ENCODE results near the gene TTC17.

DNA sequence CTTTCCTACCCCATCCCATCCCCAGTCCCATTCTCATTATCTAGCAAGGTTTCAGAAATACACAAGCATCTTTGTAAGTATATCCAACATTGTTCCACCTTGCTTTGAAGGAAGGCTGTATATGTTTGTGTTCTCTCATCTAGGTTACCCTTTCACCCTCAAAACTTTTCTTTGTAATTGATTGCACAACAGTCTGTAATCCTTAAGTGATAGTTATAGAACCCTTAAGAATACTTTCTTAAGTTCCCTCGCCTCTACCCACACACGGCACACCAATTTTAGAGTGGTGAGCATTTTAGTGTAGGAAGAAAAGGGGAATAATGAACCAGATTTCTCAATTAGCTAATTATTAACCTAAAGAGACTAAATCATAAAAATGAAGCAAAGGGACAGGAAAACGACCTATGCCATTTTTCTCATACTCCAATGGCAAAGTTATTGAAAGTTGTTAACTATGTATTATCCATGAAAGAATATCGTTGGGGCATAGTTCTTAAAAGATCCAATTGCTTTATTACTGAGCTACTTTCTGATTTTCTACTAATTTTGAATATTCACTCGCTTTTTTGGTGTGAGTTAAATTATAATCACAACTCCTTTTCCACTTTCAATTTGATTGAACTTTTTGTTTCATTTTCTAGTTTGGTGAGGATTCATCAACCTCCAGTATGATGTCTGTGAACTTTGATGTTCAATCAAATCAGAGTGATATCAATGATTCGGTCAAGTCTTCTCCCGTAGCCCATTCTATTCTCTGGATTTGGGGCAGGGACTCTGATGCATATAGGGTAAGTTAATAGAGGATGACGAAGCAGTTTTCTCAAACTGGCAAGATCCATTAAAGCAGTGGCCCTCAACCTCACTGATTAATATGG is 44.9 kb downstream of the TTC17 start:
- TF ChIP-seq, protein P1, sequence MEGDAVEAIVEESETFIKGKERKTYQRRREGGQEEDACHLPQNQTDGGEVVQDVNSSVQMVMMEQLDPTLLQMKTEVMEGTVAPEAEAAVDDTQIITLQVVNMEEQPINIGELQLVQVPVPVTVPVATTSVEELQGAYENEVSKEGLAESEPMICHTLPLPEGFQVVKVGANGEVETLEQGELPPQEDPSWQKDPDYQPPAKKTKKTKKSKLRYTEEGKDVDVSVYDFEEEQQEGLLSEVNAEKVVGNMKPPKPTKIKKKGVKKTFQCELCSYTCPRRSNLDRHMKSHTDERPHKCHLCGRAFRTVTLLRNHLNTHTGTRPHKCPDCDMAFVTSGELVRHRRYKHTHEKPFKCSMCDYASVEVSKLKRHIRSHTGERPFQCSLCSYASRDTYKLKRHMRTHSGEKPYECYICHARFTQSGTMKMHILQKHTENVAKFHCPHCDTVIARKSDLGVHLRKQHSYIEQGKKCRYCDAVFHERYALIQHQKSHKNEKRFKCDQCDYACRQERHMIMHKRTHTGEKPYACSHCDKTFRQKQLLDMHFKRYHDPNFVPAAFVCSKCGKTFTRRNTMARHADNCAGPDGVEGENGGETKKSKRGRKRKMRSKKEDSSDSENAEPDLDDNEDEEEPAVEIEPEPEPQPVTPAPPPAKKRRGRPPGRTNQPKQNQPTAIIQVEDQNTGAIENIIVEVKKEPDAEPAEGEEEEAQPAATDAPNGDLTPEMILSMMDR (IDR thresholded peaks at IDR 0.05): no peak
- no peak for TF ChIP-seq EP300 (IDR thresholded peaks at IDR 0.05)

Measured in ovary (tissue), 3 donors.